Caco-2 (cell line): ENCODE measurements around the gene DDX42. TPM values are rescaled to one million over a fixed set of nuclear protein-coding genes. Genes with fewer than 3 reads are reported as not detected.

Experiments
- BruUV-seq: library from RNA; stranded (reverse); fragments of 400-500 nt; replicated peaks from 2 replicates; lab custom pipeline; 2021; lab: Mats Ljungman, UMichigan
- CTCF ChIA-PET: fragments of 300-600 bp; sonication (Branson Sonifier 250); formaldehyde crosslinking; loops from one replicate; lab custom pipeline; 2022; ENCODE audit warnings: antibody characterized with exemption; lab: Charles Lee
- POLR2A ChIA-PET: fragments of 300-600 bp; sonication (Branson Sonifier 250); formaldehyde crosslinking; loops from one replicate; lab custom pipeline; 2022; ENCODE audit warnings: antibody characterized with exemption; lab: Charles Lee
- DNase-seq, 2 experiments: peaks; one replicate each; pipeline versions ENCODE4 v3.0.0 to v3.0.0-alpha.2; 2020 to 2022
- H3K27me3 ChIP-seq: replicated peaks from 2 replicates; pipeline ENCODE4 v1.6.0; 2011; ENCODE audit warnings: low read length; ENCODE audit not compliant: control insufficient read depth, insufficient read depth
- H3K36me3 ChIP-seq: 2 replicates; pipeline ENCODE4 v1.5.1; 2011; ENCODE audit warnings: low read length; ENCODE audit not compliant: control insufficient read depth, insufficient read depth
- H3K4me1 ChIP-seq: fragments of 250-450 bp; sonication (Bioruptor Pico); 2 replicates; pipeline ENCODE4 v1.5.1; 2020; ENCODE audit warnings: mild to moderate bottlenecking
- H3K4me3 ChIP-seq: 2 replicates; pipeline ENCODE4 v1.5.1; 2011; ENCODE audit warnings: low read depth, mild to moderate bottlenecking, control low read depth, low read length
- H3K9me3 ChIP-seq: fragments of 250-450 bp; sonication (Bioruptor Pico); 2 replicates; pipeline ENCODE4 v1.5.1; 2020; ENCODE audit warnings: mild to moderate bottlenecking, moderate library complexity
- H3K27ac Mint-ChIP-seq: one replicate; pipeline ENCODE4 v1.8.0; 2022; ENCODE audit warnings: mixed read lengths; ENCODE audit not compliant: unreplicated experiment
- H3K27me3 Mint-ChIP-seq: one replicate; pipeline ENCODE4 v1.8.0; 2022; ENCODE audit warnings: mixed read lengths; ENCODE audit not compliant: insufficient read depth, unreplicated experiment
- H3K36me3 Mint-ChIP-seq: one replicate; pipeline ENCODE4 v1.8.0; 2022; ENCODE audit warnings: mild to moderate bottlenecking, mixed read lengths; ENCODE audit not compliant: insufficient read depth, unreplicated experiment
- H3K4me1 Mint-ChIP-seq: one replicate; pipeline ENCODE4 v1.8.0; 2022; ENCODE audit warnings: low read depth, mixed read lengths; ENCODE audit not compliant: unreplicated experiment
- H3K4me3 Mint-ChIP-seq: one replicate; pipeline ENCODE4 v1.8.0; 2022; ENCODE audit warnings: mild to moderate bottlenecking, moderate library complexity, mixed read lengths; ENCODE audit not compliant: unreplicated experiment
- H3K9me3 Mint-ChIP-seq: one replicate; pipeline ENCODE4 v1.8.0; 2022; ENCODE audit warnings: mixed read lengths; ENCODE audit not compliant: unreplicated experiment
- intact Hi-C: fragments of 100-400 bp; cut with micrococcal nuclease; formaldehyde crosslinking; loops from one replicate; pipeline ENCODE4 v1.10.0; 2022; ENCODE audit not compliant: unreplicated experiment
- total RNA-seq: library from RNA; stranded (reverse); gene quantifications from 2 replicates; pipeline ENCODE4 v1.2.3, GENCODE V29; 2022
- TF ChIP-seq, protein P1 (sequence below), 2 experiments: fragments of 200-600 bp in 1 of 2; IDR thresholded peaks; 1 replicate in 1 of 2; 2 replicates in 1 of 2; pipeline versions ENCODE4 v1.5.1 to v1.8.0; 2011 to 2022; ENCODE audit warnings: antibody characterized with exemption in 1 of 2, control low read depth in 1 of 2, inconsistent platforms in 1 of 2, low read depth in 1 of 2, low read length in 1 of 2, mild to moderate bottlenecking in 1 of 2, moderate library complexity in 1 of 2; ENCODE audit not compliant: insufficient read depth in 1 of 2, severe bottlenecking in 1 of 2, unreplicated experiment in 1 of 2

The DDX42 gene
- total RNA-seq, 1 experiment from 2014 or later: 183 TPM

DNA sequence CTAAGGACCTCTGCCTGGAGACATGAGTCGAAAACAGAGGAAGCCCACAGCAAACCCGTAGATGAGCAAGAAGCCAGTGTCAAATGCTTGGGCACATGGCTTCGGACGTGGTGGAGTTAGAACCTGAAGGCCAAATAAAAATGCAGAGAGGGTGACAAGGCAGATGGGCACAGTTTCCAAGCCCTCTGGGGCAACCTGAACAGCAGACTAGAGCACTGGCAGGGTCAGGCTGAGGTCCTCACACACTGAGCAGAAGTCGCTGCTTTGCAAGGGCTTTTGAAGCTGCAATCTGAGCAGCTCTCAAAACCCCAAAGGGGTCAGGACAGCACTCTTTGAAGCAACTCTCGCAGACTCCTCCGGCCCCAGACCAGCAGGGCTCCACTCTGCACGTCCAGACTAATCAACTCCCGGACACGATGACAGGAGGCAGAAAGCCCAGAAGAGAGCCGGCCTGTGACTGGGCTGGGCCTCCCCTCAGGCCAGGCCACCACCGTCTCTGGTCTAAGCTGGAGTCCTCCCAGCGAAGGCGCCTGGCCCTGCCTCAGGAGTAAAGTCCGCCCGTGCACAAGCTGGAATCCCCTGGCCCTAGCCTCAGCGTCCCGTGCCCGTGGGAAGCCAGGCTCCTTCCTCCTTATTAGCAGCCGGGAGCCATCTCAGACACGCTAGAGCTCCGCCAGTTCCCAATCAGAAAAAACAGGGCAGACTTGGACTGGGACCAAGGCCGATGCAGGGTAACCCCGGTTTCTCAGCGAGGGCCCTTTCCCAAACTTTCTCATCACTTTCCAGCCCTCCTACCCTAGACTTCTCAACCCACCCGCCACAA is 67.6 kb downstream of the DDX42 start:
- BruUV-seq: no TSS peak
- H3K36me3 Mint-ChIP-seq: peaks cover 42% of the 10 kb centered on the region
- ChIA-PET CTCF (interaction anchor here (0.7 to 1.4 kb wide), 5 partner anchors 12 to 109 kb away, joined by 3 to 7 read pairs (median 4); no protein-coding TSS in a partner anchor), POLR2A (interaction anchor here (0.5 to 1.0 kb wide), 5 partner anchors 11 to 300 kb away, joined by 3 to 4 read pairs (median 3); partner anchors contain the start of genes CCDC47 and DDX42)
- H3K4me3 Mint-ChIP-seq: peak overlapping the region; percentile 99
- H3K27me3 Mint-ChIP-seq: no peaks in the 10 kb centered on the region
- peaks cover 26% of the 10 kb centered on the region for H3K4me1 Mint-ChIP-seq
- intact Hi-C loops: loop anchor here (1.0 to 10.0 kb wide), 3 partner anchors 14 to 217 kb away; partner anchors contain the start of genes DDX42, FTSJ3, MAP3K3 and PSMC5
- Histone ChIP-seq H3K27me3 (no peaks in the 10 kb centered on the region), H3K4me3 (peak overlapping the region; percentile 95), H3K9me3 (no peaks in the 10 kb centered on the region), H3K4me1 (peaks cover 15% of the 10 kb centered on the region), H3K36me3 (peaks cover 7% of the 10 kb centered on the region)
- DNase-seq: peak; percentile 49 to 57
- TF ChIP-seq, protein P1, sequence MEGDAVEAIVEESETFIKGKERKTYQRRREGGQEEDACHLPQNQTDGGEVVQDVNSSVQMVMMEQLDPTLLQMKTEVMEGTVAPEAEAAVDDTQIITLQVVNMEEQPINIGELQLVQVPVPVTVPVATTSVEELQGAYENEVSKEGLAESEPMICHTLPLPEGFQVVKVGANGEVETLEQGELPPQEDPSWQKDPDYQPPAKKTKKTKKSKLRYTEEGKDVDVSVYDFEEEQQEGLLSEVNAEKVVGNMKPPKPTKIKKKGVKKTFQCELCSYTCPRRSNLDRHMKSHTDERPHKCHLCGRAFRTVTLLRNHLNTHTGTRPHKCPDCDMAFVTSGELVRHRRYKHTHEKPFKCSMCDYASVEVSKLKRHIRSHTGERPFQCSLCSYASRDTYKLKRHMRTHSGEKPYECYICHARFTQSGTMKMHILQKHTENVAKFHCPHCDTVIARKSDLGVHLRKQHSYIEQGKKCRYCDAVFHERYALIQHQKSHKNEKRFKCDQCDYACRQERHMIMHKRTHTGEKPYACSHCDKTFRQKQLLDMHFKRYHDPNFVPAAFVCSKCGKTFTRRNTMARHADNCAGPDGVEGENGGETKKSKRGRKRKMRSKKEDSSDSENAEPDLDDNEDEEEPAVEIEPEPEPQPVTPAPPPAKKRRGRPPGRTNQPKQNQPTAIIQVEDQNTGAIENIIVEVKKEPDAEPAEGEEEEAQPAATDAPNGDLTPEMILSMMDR (IDR thresholded peaks at IDR 0.05; ENCODE audit: insufficient read depth in 1 of 2, low read depth in 1 of 2, low read length in 1 of 2, severe bottlenecking in 1 of 2, unreplicated experiment in 1 of 2): no peak
- H3K27ac Mint-ChIP-seq: peak overlapping the region; percentile 87
- H3K9me3 Mint-ChIP-seq: no peaks in the 10 kb centered on the region

DNA sequence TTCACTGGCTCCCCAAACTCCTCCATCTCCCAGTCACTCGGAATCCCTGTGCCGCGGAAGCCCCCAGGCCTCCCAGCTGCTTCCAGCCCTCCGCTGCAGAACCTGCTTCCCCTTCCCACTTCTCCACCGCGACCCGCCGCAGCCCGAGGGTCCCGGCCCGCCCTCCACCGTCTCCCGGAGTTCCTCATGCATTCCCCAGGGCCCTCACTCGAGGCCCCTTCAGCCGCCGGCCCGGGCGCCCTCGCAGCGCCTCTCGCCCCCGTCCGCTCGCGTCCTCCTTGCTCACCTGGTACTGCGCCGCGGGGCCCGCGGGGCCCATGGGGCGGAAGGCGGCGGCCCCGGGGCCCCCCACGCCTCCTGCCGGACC is 68.2 kb downstream of the DDX42 start:
- POLR2A ChIA-PET: interaction anchor here (0.9 kb wide), 1 partner anchor 69 kb away, joined by 4 read pairs; the partner anchor contains the start of genes CCDC47 and DDX42

More for the DNA sequence above, 68.2 kb downstream of the DDX42 start:
- no peaks in the 10 kb centered on the region for H3K27me3 ChIP-seq
- H3K4me3 ChIP-seq: peak overlapping the region; percentile 95
- no TSS peak for BruUV-seq
- DNase-seq: no peak
- TF ChIP-seq, protein P1 (IDR thresholded peaks at IDR 0.05; ENCODE audit: insufficient read depth in 1 of 2, low read depth in 1 of 2, low read length in 1 of 2, severe bottlenecking in 1 of 2, unreplicated experiment in 1 of 2): no peak
- H3K36me3 Mint-ChIP-seq: peaks cover 36% of the 10 kb centered on the region
- no peaks in the 10 kb centered on the region for H3K9me3 Mint-ChIP-seq
- H3K36me3 ChIP-seq: peaks cover 5% of the 10 kb centered on the region
- H3K9me3 ChIP-seq: no peaks in the 10 kb centered on the region
- peak overlapping the region; percentile 87 for H3K27ac Mint-ChIP-seq
- peaks cover 26% of the 10 kb centered on the region for H3K4me1 Mint-ChIP-seq
- no peaks in the 10 kb centered on the region for H3K27me3 Mint-ChIP-seq
- CTCF ChIA-PET: interaction anchor here (0.7 to 1.4 kb wide), 5 partner anchors 12 to 108 kb away, joined by 3 to 7 read pairs (median 4); no protein-coding TSS in a partner anchor
- H3K4me3 Mint-ChIP-seq: peak overlapping the region; percentile 99
- intact Hi-C loops: loop anchor here (1.0 to 10.0 kb wide), 3 partner anchors 15 to 217 kb away; partner anchors contain the start of genes DDX42, FTSJ3, MAP3K3 and PSMC5
- H3K4me1 ChIP-seq: peaks cover 15% of the 10 kb centered on the region
